ENCODE results near the gene ZNF81. TPM values are rescaled to one million over a fixed set of nuclear protein-coding genes. Genes with fewer than 3 reads are reported as not detected.
"Not testable (repeated sequence)": the region's sequence is repeated elsewhere in the genome, so short reads cannot be mapped to it uniquely, and the experiment has no call there.

The ZNF81 gene
- total RNA-seq, 1 experiment from 2014 or later = 7.2 TPM

DNA sequence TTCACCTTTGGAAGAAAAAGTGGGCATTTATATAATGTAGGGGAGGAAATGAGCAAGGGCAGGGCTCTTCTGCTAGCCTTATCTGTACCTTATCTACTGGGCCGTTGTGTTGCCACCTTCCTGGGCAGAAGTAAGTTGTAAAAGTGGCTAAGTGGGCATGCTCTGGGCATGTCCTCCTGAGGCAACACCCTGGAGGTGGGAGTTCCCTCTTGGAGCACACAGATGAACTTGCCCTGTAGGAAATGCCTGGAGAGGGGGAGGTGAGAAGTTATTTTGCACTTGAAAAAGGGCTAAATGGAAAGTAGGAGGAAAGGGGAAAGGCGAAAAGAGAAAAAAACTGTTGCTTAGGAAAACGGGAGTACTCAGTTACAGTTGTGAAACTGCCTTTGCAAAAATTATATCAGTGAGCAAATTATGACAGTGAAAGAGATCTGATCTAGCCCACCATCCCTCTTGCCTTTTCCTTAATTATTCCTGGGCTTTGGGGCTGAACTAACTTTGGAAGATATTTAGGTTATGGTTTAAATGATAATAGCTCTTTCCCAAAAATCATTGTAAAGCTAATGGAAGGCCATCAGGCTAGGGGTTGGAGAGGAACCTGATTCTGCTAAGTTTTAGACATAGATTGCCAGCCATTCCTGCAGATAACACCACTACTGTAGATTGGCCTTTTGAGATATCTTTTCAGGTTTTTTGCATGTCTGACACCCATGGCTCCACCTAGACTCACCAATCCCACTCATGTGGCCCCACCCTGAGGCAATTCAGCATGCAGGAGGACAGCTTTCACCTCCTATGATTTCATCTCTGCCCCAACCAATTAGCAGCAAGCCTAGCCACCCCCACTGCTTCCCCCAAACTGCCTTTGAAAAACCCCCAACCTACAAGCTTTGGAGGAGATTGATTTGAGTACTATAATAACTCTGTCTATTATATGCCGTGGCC, 20.5 kb upstream of the ZNF81 start:
- no peak for DNase-seq
- Histone ChIP-seq H3K9me3 (replicated peaks) (no peaks in the 10 kb centered on the region), H3K4me1 (no peaks in the 10 kb centered on the region), H3K4me3 (no peak overlapping the region), H3K27ac (no peak overlapping the region), H3K27me3 (no peaks in the 10 kb centered on the region), H3K36me3 (no peaks in the 10 kb centered on the region)

- Histone ChIP-seq H3K27ac (no peak overlapping the region), H3K9me3 (replicated peaks) (no peaks in the 10 kb centered on the region), H3K36me3 (no peaks in the 10 kb centered on the region), H3K4me3 (no peak overlapping the region), H3K27me3 (no peaks in the 10 kb centered on the region), H3K4me1 (no peaks in the 10 kb centered on the region)
- DNase-seq = no peak
Observed at GRCh38 chrX:47817421-47817820, 19.3 kb upstream of the ZNF81 start.

DNA sequence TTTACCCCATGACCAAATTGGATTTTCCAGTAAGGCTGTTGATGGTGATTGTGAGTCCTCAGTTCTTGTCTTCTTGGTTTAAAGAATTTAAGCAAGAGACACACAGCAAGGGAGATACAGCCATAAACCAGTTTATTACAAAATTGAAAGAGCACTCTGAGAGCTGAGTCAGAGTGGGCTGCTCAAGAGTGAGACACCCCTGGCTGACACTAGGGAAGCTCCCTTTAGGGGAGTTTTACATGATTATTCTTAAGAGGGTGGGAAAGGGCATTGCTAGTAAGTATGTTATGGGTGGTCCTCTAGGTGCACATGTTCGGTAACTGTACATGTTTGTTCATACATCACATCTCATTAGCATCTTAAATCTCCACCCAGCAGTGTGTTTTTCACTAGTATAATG, 18.8 kb upstream of the ZNF81 start:
- DNase-seq = no peak

DNA sequence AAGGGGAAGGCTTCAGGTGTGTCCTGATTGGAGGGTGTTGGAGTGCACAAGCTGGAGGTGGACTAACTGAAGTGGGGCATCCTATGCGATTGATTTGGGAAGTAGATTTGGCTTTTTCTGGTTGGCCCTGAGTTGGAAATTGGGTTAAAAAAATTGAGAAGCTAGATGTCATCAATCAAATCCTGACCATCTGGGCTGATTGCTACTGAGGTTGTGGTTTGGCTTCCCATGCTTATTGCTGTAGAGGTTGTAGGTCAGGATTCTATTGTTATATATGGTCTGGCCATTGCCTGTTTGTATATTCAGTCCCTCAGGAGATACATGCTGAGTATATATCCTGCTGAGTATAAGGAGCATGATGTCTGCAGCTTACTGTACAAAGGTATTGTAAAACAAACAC, 7.7 kb upstream of the ZNF81 start:
- no peak overlapping the region for H3K27ac ChIP-seq
- no peaks in the 10 kb centered on the region for H3K36me3 ChIP-seq
- DNase-seq = no peak
- H3K9me3 ChIP-seq (replicated peaks) = no peaks in the 10 kb centered on the region
- H3K4me3 ChIP-seq = no peak overlapping the region
- H3K4me1 ChIP-seq = no peaks in the 10 kb centered on the region
- no peaks in the 10 kb centered on the region for H3K27me3 ChIP-seq

More for the DNA sequence above, 18.8 kb upstream of the ZNF81 start:
- no peaks in the 10 kb centered on the region for H3K4me1 ChIP-seq
- H3K9me3 ChIP-seq (replicated peaks) = no peaks in the 10 kb centered on the region
- no peaks in the 10 kb centered on the region for H3K36me3 ChIP-seq
- H3K27ac ChIP-seq = no peak overlapping the region
- H3K27me3 ChIP-seq = no peaks in the 10 kb centered on the region
- no peak overlapping the region for H3K4me3 ChIP-seq

GRCh38 chrX:47831788-47832187, 4.9 kb upstream of the ZNF81 start:
- Histone ChIP-seq H3K4me3 (no peak overlapping the region), H3K9me3 (replicated peaks) (no peaks in the 10 kb centered on the region), H3K27ac (no peak overlapping the region), H3K4me1 (no peaks in the 10 kb centered on the region), H3K36me3 (no peaks in the 10 kb centered on the region), H3K27me3 (no peaks in the 10 kb centered on the region)
- DNase-seq = peak; percentile 33 to 66

DNA sequence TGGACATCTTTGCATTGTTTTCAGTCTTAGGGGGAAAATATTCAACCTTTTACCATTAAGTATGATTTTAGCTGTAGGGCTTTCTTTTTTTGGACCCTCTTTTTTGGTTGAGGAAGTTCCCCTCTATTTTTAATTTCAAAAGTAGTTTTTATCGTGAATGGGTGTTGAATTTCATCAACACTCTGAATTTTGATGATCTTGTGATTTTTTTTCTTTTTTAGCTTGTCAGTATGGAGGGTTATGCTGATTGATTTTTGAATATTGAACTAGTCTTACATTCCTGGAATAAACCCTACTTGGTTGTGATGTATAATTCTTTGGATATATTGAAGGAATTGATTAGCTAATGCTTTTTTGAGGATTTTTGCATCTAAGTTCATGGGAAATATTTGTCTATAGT, 1.7 kb downstream of the ZNF81 start:
- Histone ChIP-seq H3K27me3 (no peaks in the 10 kb centered on the region), H3K9me3 (replicated peaks) (no peaks in the 10 kb centered on the region), H3K36me3 (no peaks in the 10 kb centered on the region), H3K27ac (no peak overlapping the region), H3K4me1 (no peaks in the 10 kb centered on the region), H3K4me3 (no peak overlapping the region)
- DNase-seq = no peak

GRCh38 chrX:47840111-47840510, 3.4 kb downstream of the ZNF81 start:
- Histone ChIP-seq H3K27ac (no peak overlapping the region), H3K9me3 (replicated peaks) (no peaks in the 10 kb centered on the region), H3K36me3 (no peaks in the 10 kb centered on the region), H3K4me3 (no peak overlapping the region), H3K27me3 (no peaks in the 10 kb centered on the region), H3K4me1 (no peaks in the 10 kb centered on the region)
- no peak for DNase-seq

GRCh38 chrX:47843363-47843762, 6.7 kb downstream of the ZNF81 start:
- Histone ChIP-seq H3K27ac (no peak overlapping the region), H3K4me1 (no peaks in the 10 kb centered on the region), H3K27me3 (no peaks in the 10 kb centered on the region), H3K9me3 (replicated peaks) (no peaks in the 10 kb centered on the region), H3K36me3 (no peaks in the 10 kb centered on the region), H3K4me3 (no peak overlapping the region)
- DNase-seq = no peak

DNA sequence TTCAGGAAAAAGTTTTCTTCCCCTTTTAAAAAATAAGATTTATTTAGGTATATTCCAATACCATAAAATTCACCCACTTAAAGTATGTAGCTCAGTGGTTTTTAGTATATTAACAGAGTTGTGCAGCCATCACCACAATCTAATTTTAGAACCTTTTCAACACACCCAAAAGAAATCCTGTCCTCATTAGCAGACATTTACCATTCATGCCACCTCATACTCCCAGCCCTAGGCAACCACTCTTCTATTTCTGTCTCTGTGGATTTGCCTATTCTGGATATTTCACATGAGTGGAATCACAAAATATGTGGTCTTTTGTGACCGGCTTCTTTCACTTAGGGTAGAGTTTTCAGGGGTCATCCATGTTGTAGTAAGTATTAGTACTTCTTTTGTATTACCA, 7.4 kb downstream of the ZNF81 start:
- H3K4me3 ChIP-seq = no peak overlapping the region
- H3K27me3 ChIP-seq = no peaks in the 10 kb centered on the region
- no peak overlapping the region for H3K27ac ChIP-seq
- H3K36me3 ChIP-seq = no peaks in the 10 kb centered on the region
- no peaks in the 10 kb centered on the region for H3K4me1 ChIP-seq
- DNase-seq = no peak
- H3K9me3 ChIP-seq (replicated peaks) = no peaks in the 10 kb centered on the region

DNA sequence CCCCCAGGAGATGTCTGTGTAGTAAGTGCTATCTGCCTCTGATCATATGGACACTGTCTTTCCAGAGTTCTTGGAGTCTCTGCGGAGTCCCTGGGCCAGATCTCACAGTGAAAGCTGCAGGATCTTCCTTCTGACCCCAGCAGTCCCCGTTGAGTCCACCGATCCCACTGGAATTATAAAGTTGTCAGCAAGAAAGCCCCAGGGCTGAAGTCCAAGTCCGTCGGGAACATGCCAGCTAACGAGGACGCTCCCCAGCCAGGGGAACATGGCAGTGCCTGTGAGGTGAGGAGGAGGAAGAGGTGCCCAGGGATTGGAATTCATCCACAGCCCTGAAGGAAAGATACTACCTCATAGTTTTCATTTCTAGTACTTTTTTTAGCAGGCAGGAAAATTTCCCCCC, 9.3 kb downstream of the ZNF81 start:
- no peak for DNase-seq
- Histone ChIP-seq H3K27me3 (no peaks in the 10 kb centered on the region), H3K4me1 (no peaks in the 10 kb centered on the region), H3K36me3 (no peaks in the 10 kb centered on the region), H3K9me3 (replicated peaks) (no peaks in the 10 kb centered on the region), H3K27ac (no peak overlapping the region), H3K4me3 (no peak overlapping the region)

DNA sequence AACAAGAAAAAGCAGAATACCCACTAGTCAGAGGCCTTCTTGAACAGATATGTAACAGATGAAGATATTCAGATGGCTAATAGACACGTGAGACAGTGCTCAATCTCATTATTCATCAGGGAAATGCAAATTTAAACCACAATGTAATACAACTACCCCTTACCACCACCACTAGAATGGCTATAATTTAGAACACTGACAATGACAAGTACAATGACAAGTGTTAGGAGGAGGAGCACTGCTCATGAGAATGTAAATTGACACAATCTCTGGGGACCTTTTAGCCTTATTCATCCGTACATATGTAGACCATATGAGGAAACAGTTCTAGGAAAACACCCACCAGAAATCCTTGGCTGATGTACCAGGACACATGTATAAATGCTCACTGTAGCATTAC, 13.1 kb downstream of the ZNF81 start:
- no peaks in the 10 kb centered on the region for H3K36me3 ChIP-seq
- H3K4me3 ChIP-seq = no peak overlapping the region
- no peak overlapping the region for H3K27ac ChIP-seq
- no peaks in the 10 kb centered on the region for H3K9me3 ChIP-seq (replicated peaks)
- no peak for DNase-seq
- no peaks in the 10 kb centered on the region for H3K27me3 ChIP-seq
- H3K4me1 ChIP-seq = no peaks in the 10 kb centered on the region

- H3K4me3 ChIP-seq; H3K36me3 ChIP-seq; H3K27ac ChIP-seq; H3K4me1 ChIP-seq; DNase-seq; H3K27me3 ChIP-seq; H3K9me3 ChIP-seq (replicated peaks): not testable (repeated sequence)
Observed at GRCh38 chrX:47850389-47850788, 13.7 kb downstream of the ZNF81 start.

GRCh38 chrX:47850901-47851300, 14.2 kb downstream of the ZNF81 start:
- H3K9me3 ChIP-seq (replicated peaks) = no peaks in the 10 kb centered on the region
- no peak overlapping the region for H3K4me3 ChIP-seq
- no peak overlapping the region for H3K27ac ChIP-seq
- H3K4me1 ChIP-seq = no peaks in the 10 kb centered on the region
- H3K36me3 ChIP-seq = no peaks in the 10 kb centered on the region
- H3K27me3 ChIP-seq = no peaks in the 10 kb centered on the region
- DNase-seq = no peak

DNA sequence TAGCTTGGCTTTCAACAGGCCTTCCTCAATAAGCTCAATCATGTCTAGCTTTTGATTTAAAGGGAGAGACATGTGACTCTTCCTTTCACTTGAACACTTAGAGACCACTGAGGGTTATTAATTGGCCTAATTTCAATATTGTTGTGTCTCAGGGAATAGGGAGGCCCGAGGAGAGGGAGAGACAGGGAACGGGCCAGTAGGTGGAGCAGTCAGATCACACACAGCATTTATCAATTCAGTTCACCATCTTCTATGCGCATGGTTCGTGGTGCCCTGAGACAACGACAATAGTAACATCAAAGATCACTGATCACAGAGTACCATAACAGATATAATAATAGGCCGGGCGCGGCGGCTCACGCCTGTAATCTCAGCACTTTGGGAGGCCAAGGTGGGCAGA, 17.8 kb downstream of the ZNF81 start:
- Histone ChIP-seq H3K4me3 (no peak overlapping the region), H3K27ac (no peak overlapping the region), H3K36me3 (no peaks in the 10 kb centered on the region), H3K9me3 (replicated peaks) (no peaks in the 10 kb centered on the region), H3K27me3 (no peaks in the 10 kb centered on the region), H3K4me1 (no peaks in the 10 kb centered on the region)
- peak in 1 of 2 experiments; percentile 1 for DNase-seq

GRCh38 chrX:47859686-47860085, 23.0 kb downstream of the ZNF81 start:
- H3K27ac ChIP-seq = no peak overlapping the region
- H3K4me3 ChIP-seq = no peak overlapping the region

DNA sequence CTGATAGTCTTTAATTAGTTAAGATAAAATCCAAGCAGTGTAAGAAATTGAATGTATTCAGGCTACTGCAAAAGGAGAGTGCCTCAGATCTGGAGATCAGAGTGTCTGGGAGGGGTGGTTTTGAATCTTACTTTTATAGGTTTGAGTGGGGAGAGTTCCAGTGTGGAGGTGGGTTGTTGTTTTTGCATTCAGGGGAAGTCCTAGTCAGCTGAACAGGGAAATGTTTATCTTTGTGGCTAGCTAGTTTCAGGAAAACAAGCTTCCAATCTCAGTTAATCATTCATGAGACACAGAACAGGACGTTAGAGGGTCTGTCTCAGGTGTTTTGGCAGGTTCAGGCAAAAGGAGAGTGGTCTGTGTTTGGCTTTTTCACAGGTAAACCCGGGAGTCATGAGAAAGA, 26.0 kb downstream of the ZNF81 start:
- H3K27ac ChIP-seq = no peak overlapping the region
- no peak for DNase-seq
- H3K4me3 ChIP-seq = no peak overlapping the region
- H3K9me3 ChIP-seq (replicated peaks) = no peaks in the 10 kb centered on the region
- H3K36me3 ChIP-seq = no peaks in the 10 kb centered on the region
- H3K4me1 ChIP-seq = no peaks in the 10 kb centered on the region
- no peaks in the 10 kb centered on the region for H3K27me3 ChIP-seq

More at GRCh38 chrX:47859686-47860085, 23.0 kb downstream of the ZNF81 start:
- no peaks in the 10 kb centered on the region for H3K36me3 ChIP-seq
- no peaks in the 10 kb centered on the region for H3K4me1 ChIP-seq
- no peak for DNase-seq
- no peaks in the 10 kb centered on the region for H3K9me3 ChIP-seq (replicated peaks)
- H3K27me3 ChIP-seq = no peaks in the 10 kb centered on the region
